RPMI7951 (cell line): ENCODE results near the gene POLR3E. TPM values are rescaled to one million over a fixed set of nuclear protein-coding genes. Genes with fewer than 3 reads are reported as not detected.
"Not testable (repeated sequence)": the region's sequence is repeated elsewhere in the genome, so short reads cannot be mapped to it uniquely, and the experiment has no call there.

Experiments
- DNase-seq: peaks from one replicate; pipeline ENCODE4 v3.0.0-alpha.2; 2012; ENCODE audit warnings: low read depth
- total RNA-seq: library from RNA; depleted of rRNA; stranded (reverse); fragments of >200 nt; shearing (Covaris generic); gene quantifications from 2 replicates; pipeline ENCODE4 v1.2.3, GENCODE V29; 2014

Gene POLR3E
- total RNA-seq, 1 experiment from 2014 or later: 11.5 TPM

GRCh38 chr16:22293137-22294106, 3.8 kb upstream of the POLR3E start:
- DNase-seq: no peak

- no peak for DNase-seq
These were observed 740 bp upstream of the POLR3E start for GRCh38 chr16:22296225-22297113.

GRCh38 chr16:22297871-22298733, 893 bp downstream of the POLR3E start:
- peak; percentile 91 for DNase-seq

- DNase-seq: no peak
These were observed 1.8 kb downstream of the POLR3E start for GRCh38 chr16:22299036-22299435.

GRCh38 chr16:22300427-22301071, 3.3 kb downstream of the POLR3E start:
- DNase-seq: peak; percentile 59

- DNase-seq: not testable (repeated sequence)
These were observed 4.2 kb downstream of the POLR3E start for GRCh38 chr16:22301423-22301822.

- no peak for DNase-seq
These were observed 5.7 kb downstream of the POLR3E start for GRCh38 chr16:22302776-22303363.

GRCh38 chr16:22304411-22304810, 7.2 kb downstream of the POLR3E start:
- DNase-seq: no peak

- DNase-seq: no peak
These were observed 9.6 kb downstream of the POLR3E start for GRCh38 chr16:22306788-22307187.

- no peak for DNase-seq
These were observed 10.6 kb downstream of the POLR3E start for GRCh38 chr16:22307838-22308237.

GRCh38 chr16:22308824-22309520, 11.8 kb downstream of the POLR3E start:
- no peak for DNase-seq

- DNase-seq: no peak
These were observed 14.3 kb downstream of the POLR3E start for GRCh38 chr16:22311520-22311919.

- DNase-seq: no peak
These were observed 15.9 kb downstream of the POLR3E start for GRCh38 chr16:22312897-22313781.

- DNase-seq: no peak
These were observed 16.8 kb downstream of the POLR3E start for GRCh38 chr16:22313876-22314470.

GRCh38 chr16:22314661-22315626, 17.7 kb downstream of the POLR3E start:
- no peak for DNase-seq

GRCh38 chr16:22315979-22316378, 18.8 kb downstream of the POLR3E start:
- DNase-seq: no peak

GRCh38 chr16:22316411-22316811, 19.2 kb downstream of the POLR3E start:
- no peak for DNase-seq
